IPS-20b (cell line): ENCODE results near the gene FURIN.

Source experiments
- H3K27ac ChIP-seq: one replicate; pipeline ENCODE4 v1.5.1; 2013; ENCODE audit warnings: low read length
- H3K27me3 ChIP-seq: 2 replicates; pipeline ENCODE4 v1.6.1; 2013; ENCODE audit warnings: mild to moderate bottlenecking, low read length, inconsistent platforms; ENCODE audit not compliant: insufficient read depth
- H3K36me3 ChIP-seq: 2 replicates; pipeline ENCODE4 v1.6.1; 2013; ENCODE audit warnings: low read depth, mild to moderate bottlenecking, inconsistent platforms, low read length, moderate library complexity; ENCODE audit not compliant: insufficient read depth
- H3K4me1 ChIP-seq: 2 replicates; pipeline ENCODE4 v1.6.1; 2013; ENCODE audit warnings: mild to moderate bottlenecking, control low read depth, inconsistent platforms, low read length, moderate library complexity; ENCODE audit not compliant: insufficient read depth
- H3K4me3 ChIP-seq: 2 replicates; pipeline ENCODE4 v1.5.1; 2013; ENCODE audit warnings: mild to moderate bottlenecking, low read length, inconsistent platforms
- H3K9ac ChIP-seq: 2 replicates; pipeline ENCODE4 v1.6.1; 2013; ENCODE audit warnings: low read depth, mild to moderate bottlenecking, inconsistent platforms, low read length, moderate library complexity
- H3K9me3 ChIP-seq: 2 replicates; pipeline ENCODE4 v1.6.1; 2013; ENCODE audit warnings: mild to moderate bottlenecking, low read depth, low read length, inconsistent platforms; ENCODE audit not compliant: insufficient read depth

FURIN gene

DNA sequence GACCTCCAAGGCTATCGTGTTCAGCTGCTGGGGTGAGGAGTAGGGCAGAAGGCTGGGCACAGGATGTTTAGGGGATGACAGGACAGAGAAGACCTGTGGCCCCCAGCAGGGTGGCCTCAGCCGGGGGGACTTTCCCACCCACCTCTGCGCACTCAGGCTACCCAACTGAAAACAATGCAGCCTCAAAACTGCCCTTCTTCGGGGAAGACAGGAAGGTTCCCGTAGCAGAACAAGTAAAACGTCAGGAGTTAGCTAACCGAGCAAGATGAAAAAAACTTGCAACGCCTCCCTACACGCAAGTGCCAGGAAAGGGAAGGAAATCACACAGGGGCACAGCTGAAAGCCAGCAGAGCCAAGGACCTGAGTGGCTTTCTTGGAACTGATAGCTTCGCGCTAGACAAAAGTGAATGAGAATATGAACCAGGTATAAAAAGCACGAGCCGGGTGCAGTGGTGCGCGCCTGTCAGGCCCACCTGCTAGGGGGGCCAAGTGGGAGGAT, 38.4 kb upstream of the FURIN start:
- Histone ChIP-seq H3K9me3 (no peaks in the 10 kb centered on the region), H3K4me3 (no peak overlapping the region), H3K27ac (no peak overlapping the region), H3K27me3 (no peaks in the 10 kb centered on the region), H3K4me1 (no peaks in the 10 kb centered on the region), H3K36me3 (no peaks in the 10 kb centered on the region), H3K9ac (no peak overlapping the region)

DNA sequence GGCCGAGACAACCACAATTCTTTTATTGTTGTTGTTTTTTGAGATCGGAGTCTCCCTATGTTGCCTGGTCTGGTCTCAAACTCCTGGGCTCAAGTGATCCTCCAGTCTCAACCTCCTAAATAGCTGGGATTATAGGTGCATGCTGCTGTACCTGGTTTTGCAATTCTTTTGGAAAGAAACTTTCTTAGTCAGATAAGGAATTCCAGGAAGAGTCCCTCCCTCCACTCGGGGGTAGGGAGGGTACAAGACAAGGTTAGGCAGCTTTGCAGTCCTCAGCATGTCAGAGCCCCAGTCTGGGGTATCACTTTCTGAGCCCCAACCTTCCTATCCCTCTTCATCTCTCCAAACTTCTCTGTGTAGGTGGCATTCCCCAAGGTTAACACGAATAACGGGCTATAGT, 33.8 kb upstream of the FURIN start:
- Histone ChIP-seq H3K27ac (no peak overlapping the region), H3K4me1 (peaks cover 3% of the 10 kb centered on the region; the same call in 1 of the 2 replicates), H3K9me3 (no peaks in the 10 kb centered on the region), H3K9ac (no peak overlapping the region), H3K4me3 (no peak overlapping the region), H3K36me3 (no peaks in the 10 kb centered on the region), H3K27me3 (no peaks in the 10 kb centered on the region)

DNA sequence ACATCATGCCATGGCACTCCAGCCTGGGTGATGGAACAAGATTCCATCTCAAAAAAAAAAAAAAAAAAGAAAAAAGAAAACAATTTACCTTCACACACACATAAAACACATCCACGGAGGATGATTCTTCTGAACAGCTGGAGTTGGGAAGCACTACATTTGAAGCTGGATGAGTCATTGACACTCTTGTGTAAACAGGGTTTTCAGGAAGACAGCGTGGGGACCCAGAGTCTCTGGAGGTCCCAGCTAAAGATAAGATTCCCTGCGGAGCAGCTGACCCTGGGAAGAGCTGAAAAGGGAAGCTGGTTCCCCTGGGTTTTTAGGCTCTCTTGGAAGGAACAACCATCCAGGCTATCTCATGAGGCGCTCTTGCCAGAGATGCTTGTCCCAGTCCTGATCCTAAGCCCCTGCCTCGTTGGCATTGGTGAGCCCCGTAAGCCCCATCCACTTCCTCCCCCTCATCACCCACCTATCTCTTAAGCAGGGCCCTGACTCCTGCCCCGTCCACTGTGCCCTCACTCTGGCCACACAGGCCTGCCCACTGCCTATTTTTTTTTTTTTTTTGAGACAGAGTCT, 32.0 kb upstream of the FURIN start:
- Histone ChIP-seq H3K9me3 (no peaks in the 10 kb centered on the region), H3K9ac (no peak overlapping the region), H3K4me3 (no peak overlapping the region), H3K27ac (no peak overlapping the region), H3K4me1 (peaks cover 13% of the 10 kb centered on the region), H3K27me3 (no peaks in the 10 kb centered on the region), H3K36me3 (no peaks in the 10 kb centered on the region)

DNA sequence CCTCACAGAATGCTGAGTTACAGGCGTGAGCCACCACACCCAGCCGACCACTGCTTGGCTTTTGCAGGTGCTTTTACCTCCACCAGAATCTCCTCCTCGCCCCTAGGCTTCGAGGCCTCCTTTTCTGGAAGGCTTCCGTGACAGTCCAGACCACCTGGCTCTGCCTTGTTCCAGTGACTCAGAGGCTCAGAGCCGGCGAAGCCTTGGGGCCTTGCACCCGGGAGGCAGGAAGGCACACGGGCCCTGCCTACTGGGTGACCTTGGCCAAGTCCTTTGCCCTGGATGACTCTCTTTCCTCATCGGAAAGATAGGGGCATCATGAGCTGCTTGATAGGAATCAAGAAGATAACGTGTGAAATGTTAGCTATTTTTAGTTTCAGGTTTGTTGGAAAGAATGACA, 31.3 kb upstream of the FURIN start:
- Histone ChIP-seq H3K27me3 (no peaks in the 10 kb centered on the region), H3K9me3 (no peaks in the 10 kb centered on the region), H3K4me1 (peaks cover 13% of the 10 kb centered on the region), H3K27ac (no peak overlapping the region), H3K4me3 (no peak overlapping the region), H3K9ac (no peak overlapping the region), H3K36me3 (no peaks in the 10 kb centered on the region)

DNA sequence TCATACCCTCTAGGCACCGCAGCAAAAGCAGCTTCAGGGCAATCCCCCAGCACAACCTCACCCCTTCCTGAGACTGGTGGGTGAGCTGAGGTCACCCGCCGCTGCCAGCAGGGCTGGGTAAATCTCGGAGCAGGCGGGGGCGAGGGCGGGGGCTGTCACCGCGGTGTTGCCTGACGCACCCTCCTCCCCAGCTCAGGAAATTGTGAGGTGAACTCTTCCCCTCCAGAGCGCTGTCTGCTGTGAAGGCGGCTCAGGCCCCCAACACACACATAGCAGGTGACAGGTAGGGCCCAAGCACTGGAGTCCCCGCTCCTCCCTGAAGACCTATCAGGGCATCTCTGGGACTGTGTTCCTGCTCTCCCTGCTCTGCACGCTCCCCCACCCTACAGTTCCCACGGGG, 30.2 kb upstream of the FURIN start:
- no peak overlapping the region for H3K4me3 ChIP-seq
- H3K36me3 ChIP-seq = no peaks in the 10 kb centered on the region
- H3K9ac ChIP-seq = no peak overlapping the region
- H3K27ac ChIP-seq = no peak overlapping the region
- no peaks in the 10 kb centered on the region for H3K9me3 ChIP-seq
- peaks cover 13% of the 10 kb centered on the region for H3K4me1 ChIP-seq
- H3K27me3 ChIP-seq = no peaks in the 10 kb centered on the region

DNA sequence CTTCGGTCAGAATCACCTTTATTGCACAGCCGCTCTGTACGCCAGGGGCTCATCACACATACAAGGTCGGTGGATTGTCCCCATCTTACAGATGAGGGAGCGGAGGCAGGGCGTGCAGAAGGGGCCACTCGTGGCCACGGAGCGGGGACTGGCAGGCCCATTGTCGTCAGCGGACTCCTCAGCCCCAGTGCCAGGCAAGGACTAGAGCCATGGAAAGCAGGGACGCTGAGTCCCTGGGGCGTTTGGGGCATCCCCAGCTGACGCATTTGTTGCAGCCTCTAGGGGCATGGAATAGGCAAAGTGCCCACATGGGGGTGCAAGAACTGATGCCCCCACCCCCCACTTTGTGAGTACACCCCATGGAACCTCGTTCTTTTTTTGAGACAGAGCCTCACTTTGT, 29.8 kb upstream of the FURIN start:
- no peak overlapping the region for H3K9ac ChIP-seq
- no peaks in the 10 kb centered on the region for H3K36me3 ChIP-seq
- H3K4me3 ChIP-seq = no peak overlapping the region
- peaks cover 13% of the 10 kb centered on the region for H3K4me1 ChIP-seq
- H3K27ac ChIP-seq = no peak overlapping the region
- H3K27me3 ChIP-seq = no peaks in the 10 kb centered on the region
- H3K9me3 ChIP-seq = no peaks in the 10 kb centered on the region

DNA sequence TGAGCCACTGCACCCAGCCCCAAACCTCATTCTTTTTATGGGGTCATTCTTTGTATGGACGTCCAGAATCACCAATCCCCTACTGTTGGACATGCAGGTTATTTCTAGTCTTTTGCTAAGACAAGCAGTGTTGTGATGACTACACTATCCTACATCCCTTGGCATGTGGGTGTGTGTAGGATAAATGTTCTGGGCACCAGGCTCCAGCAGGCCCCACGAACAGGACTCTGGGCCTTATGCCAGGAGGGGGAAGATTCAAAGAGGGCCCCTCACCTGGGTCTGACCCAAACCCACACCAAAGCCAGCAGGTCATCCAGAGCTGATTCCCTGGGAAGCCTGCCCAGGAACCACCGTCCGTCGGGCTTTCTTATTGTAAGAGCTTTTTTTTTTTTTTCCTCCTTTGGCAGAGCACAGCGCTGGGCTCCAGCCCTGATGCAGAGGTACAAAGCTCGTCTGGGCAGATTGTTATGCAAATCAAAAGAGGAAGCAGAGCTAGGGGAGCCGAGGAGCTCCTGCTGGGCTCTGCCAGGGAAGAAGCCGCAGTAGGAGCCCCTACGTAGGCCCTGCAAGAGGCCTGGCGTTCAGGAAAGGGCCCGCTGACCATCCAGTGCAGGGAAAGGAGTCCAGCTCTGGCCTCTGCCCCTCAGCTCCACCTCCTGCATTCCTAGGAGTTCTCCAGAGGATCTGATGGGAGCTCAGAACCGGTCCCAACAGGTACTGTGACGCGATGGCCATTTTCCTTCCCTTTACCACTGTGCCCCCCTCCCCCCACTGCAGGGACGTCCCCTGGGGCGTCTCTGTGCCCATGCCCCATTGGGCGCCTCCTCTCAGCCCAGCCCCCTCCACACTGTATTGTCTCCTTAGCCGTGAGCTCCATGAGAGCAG, 29.0 kb upstream of the FURIN start:
- Histone ChIP-seq H3K27ac (no peak overlapping the region), H3K9ac (peak overlapping the region; percentile 7; the same call in 1 of the 2 replicates)

DNA sequence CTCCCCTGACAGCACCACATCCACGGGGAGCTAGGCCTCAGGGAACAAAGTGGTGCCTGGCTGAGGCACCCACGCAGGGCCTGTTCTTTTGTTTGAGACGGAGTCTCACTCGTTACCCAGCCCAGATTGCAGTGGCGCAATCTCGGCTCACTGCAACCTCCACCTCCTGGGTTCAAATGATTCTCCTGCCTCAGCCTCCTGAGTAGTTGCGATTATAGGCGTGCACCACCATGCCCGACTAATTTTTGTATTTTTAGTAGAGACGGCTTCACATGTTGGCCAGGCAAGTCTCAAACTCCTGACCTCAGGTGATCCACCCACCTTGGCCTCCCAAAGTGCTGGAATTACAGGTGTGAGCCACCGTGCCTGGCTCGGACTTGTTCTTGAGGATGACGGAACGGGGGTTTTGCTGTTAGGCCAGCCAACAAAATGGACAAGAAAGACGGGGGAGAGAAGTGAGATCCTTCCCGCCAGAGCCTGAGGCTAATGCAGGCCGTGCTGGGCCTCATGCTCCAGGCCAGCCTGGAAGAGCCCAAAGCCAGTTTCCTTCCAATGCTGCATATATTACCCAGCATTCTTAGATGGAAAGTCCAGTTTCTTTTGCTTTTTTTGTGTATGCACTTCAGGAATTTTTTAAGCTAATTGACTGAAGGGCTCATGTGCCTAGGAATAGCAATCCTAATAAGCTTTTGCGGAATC, 28.1 kb upstream of the FURIN start:
- H3K27me3 ChIP-seq = no peaks in the 10 kb centered on the region
- H3K9ac ChIP-seq = peak overlapping the region; percentile 7; the same call in 1 of the 2 replicates
- H3K4me1 ChIP-seq = peaks cover 13% of the 10 kb centered on the region
- H3K9me3 ChIP-seq = no peaks in the 10 kb centered on the region
- H3K27ac ChIP-seq = no peak overlapping the region
- no peak overlapping the region for H3K4me3 ChIP-seq
- no peaks in the 10 kb centered on the region for H3K36me3 ChIP-seq

More for the DNA sequence above, 29.0 kb upstream of the FURIN start:
- H3K27me3 ChIP-seq = no peaks in the 10 kb centered on the region
- H3K4me3 ChIP-seq = no peak overlapping the region; the same call in none of the 2 replicates
- peaks cover 13% of the 10 kb centered on the region for H3K4me1 ChIP-seq
- no peaks in the 10 kb centered on the region for H3K9me3 ChIP-seq
- no peaks in the 10 kb centered on the region for H3K36me3 ChIP-seq

DNA sequence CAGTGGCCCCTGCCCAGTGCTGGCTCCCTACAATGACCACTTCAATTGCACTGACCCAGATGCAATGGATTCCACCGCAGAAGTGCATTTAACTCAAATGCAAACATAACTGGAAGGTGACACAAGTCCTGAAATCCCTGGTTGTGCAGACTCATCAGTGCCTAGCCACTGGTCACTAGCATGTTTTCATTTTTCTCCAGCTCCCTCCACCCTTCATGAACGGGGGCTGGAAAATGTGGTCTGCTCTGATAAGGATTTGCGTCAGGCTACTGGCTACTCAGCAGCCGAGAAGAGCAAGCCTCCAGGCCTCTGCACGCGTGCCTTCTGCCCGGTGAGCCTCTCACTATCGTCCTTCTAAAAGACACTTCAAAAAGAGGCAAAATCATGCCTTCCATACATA, 27.4 kb upstream of the FURIN start:
- no peaks in the 10 kb centered on the region for H3K36me3 ChIP-seq
- no peaks in the 10 kb centered on the region for H3K9me3 ChIP-seq
- H3K27me3 ChIP-seq = no peaks in the 10 kb centered on the region
- H3K4me1 ChIP-seq = peaks cover 13% of the 10 kb centered on the region
- no peak overlapping the region for H3K9ac ChIP-seq
- no peak overlapping the region for H3K4me3 ChIP-seq
- no peak overlapping the region for H3K27ac ChIP-seq

DNA sequence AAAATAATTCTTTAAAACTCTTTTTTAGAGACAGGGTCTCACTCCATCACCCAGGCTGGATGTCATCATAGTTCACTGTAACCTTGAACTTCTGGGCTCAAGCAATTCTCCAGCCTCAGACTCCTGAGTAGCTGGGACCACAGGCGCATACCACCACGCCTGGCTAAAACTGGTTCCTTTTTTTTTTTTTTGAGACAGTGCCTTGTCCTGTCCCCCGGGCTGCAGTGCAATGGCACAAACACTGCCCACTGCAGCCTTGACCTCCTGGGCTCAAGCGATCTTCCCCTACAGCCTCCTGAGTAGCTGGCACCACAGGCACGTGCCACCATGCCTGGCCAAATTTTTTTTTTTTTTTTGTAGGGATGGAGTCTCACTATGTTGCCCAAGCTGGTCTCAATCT, 23.7 kb upstream of the FURIN start:
- Histone ChIP-seq H3K4me1 (peaks cover 9% of the 10 kb centered on the region), H3K9ac (no peak overlapping the region), H3K27ac (no peak overlapping the region), H3K9me3 (no peaks in the 10 kb centered on the region), H3K36me3 (no peaks in the 10 kb centered on the region), H3K4me3 (no peak overlapping the region), H3K27me3 (no peaks in the 10 kb centered on the region)

DNA sequence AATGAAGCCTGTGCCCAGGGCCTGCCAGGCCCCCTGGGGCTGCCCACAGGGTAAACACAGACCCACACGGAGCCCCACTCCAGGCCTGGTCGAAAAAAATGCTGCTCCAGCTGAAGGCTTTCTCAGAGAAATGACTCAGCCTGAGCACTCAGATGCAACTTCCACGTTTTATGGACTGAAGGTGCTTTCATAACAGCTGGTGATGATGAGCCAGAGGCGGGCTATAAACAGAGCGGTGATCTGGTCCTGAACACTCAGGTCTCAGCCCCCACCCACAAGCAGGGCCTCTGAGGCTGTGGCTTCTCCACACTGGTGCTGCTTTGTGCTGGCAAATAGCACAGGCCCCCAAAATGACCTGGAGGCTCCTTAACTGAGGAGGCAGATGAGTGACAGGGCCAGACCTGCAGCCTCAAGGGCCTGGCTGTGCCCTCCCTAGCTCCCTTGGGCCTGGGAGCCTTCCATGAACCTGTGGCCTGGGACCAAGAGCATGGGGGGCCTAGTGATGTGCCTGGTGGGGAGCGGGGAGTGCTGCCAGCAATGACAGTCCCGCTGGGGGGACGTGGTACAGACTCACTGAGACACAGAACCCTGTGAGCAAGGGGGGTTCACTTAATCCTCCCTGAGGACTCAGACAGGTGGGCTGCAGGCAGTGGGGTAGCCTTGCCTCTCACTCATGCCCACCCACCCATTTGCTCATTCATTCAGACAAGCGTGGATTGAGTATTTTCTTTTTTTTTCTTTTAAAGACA, 23.0 kb upstream of the FURIN start:
- H3K27me3 ChIP-seq = no peaks in the 10 kb centered on the region
- no peak overlapping the region for H3K27ac ChIP-seq
- H3K4me1 ChIP-seq = peaks cover 5% of the 10 kb centered on the region
- H3K9me3 ChIP-seq = no peaks in the 10 kb centered on the region
- no peaks in the 10 kb centered on the region for H3K36me3 ChIP-seq
- H3K9ac ChIP-seq = no peak overlapping the region
- no peak overlapping the region for H3K4me3 ChIP-seq
